Lower lobe of right lung (tissue), 2 donors: ENCODE data around the gene ASTN2. TPM values are rescaled to one million over a fixed set of nuclear protein-coding genes. Genes with fewer than 3 reads are reported as not detected.

Experiments
- ATAC-seq, 2 donors: fragments of 200-7000 bp; cut with Tn5 transposase; one replicate each; pipeline ENCODE4 v1.9.1; 2020 to 2022; ENCODE audit warnings: mild to moderate bottlenecking in 2 of 2, moderate library complexity in 2 of 2
- DNase-seq: peaks from one replicate; pipeline ENCODE4 v3.0.0-alpha.2; 2020
- H3K27ac ChIP-seq: fragments of 200-600 bp; one replicate; pipeline ENCODE4 v1.8.0; 2022
- H3K27me3 ChIP-seq: fragments of 200-600 bp; one replicate; pipeline ENCODE4 v1.8.0; 2022; ENCODE audit warnings: low read depth
- H3K36me3 ChIP-seq: fragments of 200-600 bp; one replicate; pipeline ENCODE4 v1.8.0; 2022; ENCODE audit warnings: mild to moderate bottlenecking
- H3K4me1 ChIP-seq: fragments of 200-600 bp; one replicate; pipeline ENCODE4 v1.8.0; 2022
- H3K4me3 ChIP-seq: fragments of 200-600 bp; one replicate; pipeline ENCODE4 v1.8.0; 2022; ENCODE audit warnings: mild to moderate bottlenecking
- H3K9me3 ChIP-seq: fragments of 200-600 bp; one replicate; pipeline ENCODE4 v1.8.0; 2022
- intact Hi-C: fragments of 100-400 bp; cut with DNase I; formaldehyde crosslinking; loops from one replicate; pipeline ENCODE4 v1.11.0; 2022
- total RNA-seq: library from RNA; stranded (reverse); fragmentation: NEBNext Ultra II Directional; extraction: Animal tissue kit (Norgen Biotek cat#: 25700); gene quantifications from one replicate; pipeline ENCODE4 v1.2.1, GENCODE V29; 2021
- TF ChIP-seq, protein P1 (sequence below): fragments of 200-600 bp; IDR thresholded peaks from one replicate; pipeline ENCODE4 v1.8.0; 2022; ENCODE audit warnings: antibody characterized with exemption, mild to moderate bottlenecking
- donor health status: DM: no; HTN: yes; CAD: no; lungs with severe emphysema.

ASTN2 gene
- total RNA-seq, 1 donor from 2014 or later, result 4.3 TPM

GRCh38 chr9:116479967-116480366, 934.9 kb downstream of the ASTN2 start:
- Histone ChIP-seq H3K4me1 (peaks cover 7% of the 10 kb centered on the region), H3K4me3 (no peak overlapping the region), H3K27me3 (no peaks in the 10 kb centered on the region), H3K9me3 (no peaks in the 10 kb centered on the region), H3K27ac (no peak overlapping the region), H3K36me3 (no peaks in the 10 kb centered on the region)
- DNase-seq, result no peak
- no peak for ATAC-seq
- TF ChIP-seq, protein P1, sequence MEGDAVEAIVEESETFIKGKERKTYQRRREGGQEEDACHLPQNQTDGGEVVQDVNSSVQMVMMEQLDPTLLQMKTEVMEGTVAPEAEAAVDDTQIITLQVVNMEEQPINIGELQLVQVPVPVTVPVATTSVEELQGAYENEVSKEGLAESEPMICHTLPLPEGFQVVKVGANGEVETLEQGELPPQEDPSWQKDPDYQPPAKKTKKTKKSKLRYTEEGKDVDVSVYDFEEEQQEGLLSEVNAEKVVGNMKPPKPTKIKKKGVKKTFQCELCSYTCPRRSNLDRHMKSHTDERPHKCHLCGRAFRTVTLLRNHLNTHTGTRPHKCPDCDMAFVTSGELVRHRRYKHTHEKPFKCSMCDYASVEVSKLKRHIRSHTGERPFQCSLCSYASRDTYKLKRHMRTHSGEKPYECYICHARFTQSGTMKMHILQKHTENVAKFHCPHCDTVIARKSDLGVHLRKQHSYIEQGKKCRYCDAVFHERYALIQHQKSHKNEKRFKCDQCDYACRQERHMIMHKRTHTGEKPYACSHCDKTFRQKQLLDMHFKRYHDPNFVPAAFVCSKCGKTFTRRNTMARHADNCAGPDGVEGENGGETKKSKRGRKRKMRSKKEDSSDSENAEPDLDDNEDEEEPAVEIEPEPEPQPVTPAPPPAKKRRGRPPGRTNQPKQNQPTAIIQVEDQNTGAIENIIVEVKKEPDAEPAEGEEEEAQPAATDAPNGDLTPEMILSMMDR, result no peak
- intact Hi-C loops, result no loop called here

DNA sequence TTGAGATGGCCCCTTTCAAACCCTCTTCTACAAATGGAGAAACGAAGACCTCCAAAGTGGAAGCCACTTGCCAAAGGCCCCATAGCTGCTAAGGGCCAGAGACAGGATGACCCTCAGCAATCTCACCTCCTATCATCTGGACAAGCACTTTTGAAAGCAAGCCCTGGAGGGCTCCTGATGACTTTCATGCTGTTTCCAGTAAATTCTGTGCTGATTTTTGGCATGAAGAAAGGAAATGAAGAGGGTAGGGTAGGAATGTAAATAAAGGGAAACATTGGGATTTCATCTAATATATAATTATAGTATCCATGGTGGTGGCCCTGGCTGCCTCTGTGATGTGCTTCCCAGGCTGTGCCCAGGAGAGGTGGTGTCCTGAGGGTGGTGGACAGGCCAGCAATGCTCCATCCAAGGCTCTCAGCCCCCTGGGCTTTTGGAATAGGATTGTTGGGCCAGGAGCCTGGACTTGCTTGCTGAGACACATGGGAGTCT, 935.8 kb downstream of the ASTN2 start:
- TF ChIP-seq, protein P1, result no peak
- Histone ChIP-seq H3K9me3 (no peaks in the 10 kb centered on the region), H3K4me1 (peaks cover 7% of the 10 kb centered on the region), H3K4me3 (no peak overlapping the region), H3K27ac (no peak overlapping the region), H3K27me3 (no peaks in the 10 kb centered on the region), H3K36me3 (no peaks in the 10 kb centered on the region)
- intact Hi-C loops, result no loop called here
- no peak for DNase-seq
- ATAC-seq, result no peak

DNA sequence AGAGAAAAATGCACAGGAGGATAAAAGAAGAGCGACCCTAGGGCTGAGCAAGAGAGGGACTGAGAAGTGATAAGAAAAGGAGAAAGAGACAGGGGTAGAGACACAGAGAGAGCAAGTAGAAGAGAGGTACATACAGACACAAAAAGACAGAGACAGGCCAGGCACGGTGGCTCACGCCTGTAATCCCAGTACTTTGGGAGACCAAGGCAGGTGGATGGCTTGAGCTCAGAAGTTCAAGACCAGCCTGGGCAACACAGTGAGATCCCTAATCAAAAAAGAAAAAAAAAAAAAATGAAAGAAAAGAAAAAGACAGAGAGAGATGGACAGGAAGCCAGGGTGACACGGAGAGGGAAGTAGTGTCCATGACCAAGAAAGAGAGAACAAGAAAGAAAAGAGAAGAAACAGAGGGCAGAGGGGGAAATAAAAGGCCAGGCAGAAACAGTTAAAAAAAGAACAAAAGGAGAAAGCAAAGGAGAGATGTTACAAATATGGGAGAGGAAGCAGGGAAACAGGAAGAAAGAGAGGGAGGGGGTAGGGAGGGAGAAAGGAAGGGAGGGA, 937.2 kb downstream of the ASTN2 start:
- Histone ChIP-seq H3K27me3 (no peaks in the 10 kb centered on the region), H3K4me3 (no peak overlapping the region), H3K4me1 (peaks cover 7% of the 10 kb centered on the region), H3K36me3 (no peaks in the 10 kb centered on the region), H3K9me3 (no peaks in the 10 kb centered on the region), H3K27ac (peak overlapping the region; percentile 6)
- intact Hi-C loops, result no loop called here
- no peak for ATAC-seq
- DNase-seq, result no peak
- TF ChIP-seq, protein P1, result no peak

- no peak for ATAC-seq
- peak overlapping the region; percentile 6 for H3K27ac ChIP-seq
These were observed 937.9 kb downstream of the ASTN2 start for GRCh38 chr9:116476935-116477381.

DNA sequence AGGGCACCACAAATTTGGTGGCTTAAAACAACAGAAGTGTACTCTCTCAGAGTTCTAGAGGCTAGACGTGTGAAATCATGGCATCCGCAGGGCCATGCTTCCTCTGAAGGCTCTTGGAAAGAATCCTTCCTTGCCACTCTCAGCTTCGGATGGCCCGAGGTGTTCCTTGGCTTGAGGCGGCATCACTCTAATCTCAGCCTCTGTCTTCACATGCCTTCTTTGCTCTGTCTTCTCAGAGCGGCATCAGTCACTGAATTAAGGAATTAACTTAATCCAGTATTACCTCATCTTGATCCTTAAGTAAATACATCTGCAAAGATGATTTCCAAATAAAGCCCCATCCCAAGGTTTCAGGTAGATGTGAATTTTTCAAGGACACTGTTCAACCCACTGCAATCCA, 938.9 kb downstream of the ASTN2 start:
- no peaks in the 10 kb centered on the region for H3K36me3 ChIP-seq
- TF ChIP-seq, protein P1, result no peak
- intact Hi-C loops, result no loop called here
- H3K4me3 ChIP-seq, result no peak overlapping the region
- H3K9me3 ChIP-seq, result no peaks in the 10 kb centered on the region
- H3K4me1 ChIP-seq, result peaks cover 7% of the 10 kb centered on the region
- no peaks in the 10 kb centered on the region for H3K27me3 ChIP-seq
- H3K27ac ChIP-seq, result no peak overlapping the region
- DNase-seq (no peak), ATAC-seq (no peak)

More at GRCh38 chr9:116476935-116477381, 937.9 kb downstream of the ASTN2 start:
- H3K4me3 ChIP-seq, result no peak overlapping the region
- TF ChIP-seq, protein P1, result no peak
- no peaks in the 10 kb centered on the region for H3K9me3 ChIP-seq
- no peak for DNase-seq
- no peaks in the 10 kb centered on the region for H3K27me3 ChIP-seq
- H3K4me1 ChIP-seq, result peaks cover 7% of the 10 kb centered on the region
- H3K36me3 ChIP-seq, result no peaks in the 10 kb centered on the region
- intact Hi-C loops, result no loop called here
